ENCODE results near the gene FGFR3.

Gene FGFR3

DNA sequence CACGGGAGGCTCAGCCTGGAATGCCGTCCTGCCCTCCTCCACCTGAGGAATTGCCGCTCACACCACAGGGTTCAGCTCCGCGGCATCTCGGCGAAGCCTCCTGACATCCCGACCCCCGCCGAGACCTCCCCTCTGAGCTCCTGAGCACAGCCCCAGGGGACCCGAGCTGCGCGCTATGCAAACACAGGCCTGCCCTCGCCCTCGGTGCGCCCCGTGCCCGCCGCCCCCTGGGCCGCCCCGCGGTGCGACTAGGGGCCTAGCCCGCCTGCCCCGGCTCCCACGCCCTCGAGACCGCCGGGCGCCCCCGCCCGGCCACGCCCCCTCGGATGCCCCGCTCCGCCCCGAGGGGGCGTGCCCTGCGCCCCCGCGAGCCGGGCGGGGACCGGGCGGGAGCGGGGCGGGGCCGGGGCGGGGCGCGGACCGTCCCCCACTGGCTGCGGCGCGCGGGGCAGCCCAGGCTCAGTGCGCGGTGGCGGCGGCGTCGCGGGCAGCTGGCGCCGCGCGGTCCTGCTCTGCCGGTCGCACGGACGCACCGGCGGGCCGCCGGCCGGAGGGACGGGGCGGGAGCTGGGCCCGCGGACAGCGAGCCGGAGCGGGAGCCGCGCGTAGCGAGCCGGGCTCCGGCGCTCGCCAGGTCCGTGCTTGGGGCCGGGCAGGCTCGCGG lies at the start of gene FGFR3:
TSS of gene FGFR3 (plus strand) at position 462 of the 664 bp plus-strand sequence. CDS start 642 bp downstream, outside the sequence.
- Histone ChIP-seq H3K36me3 (ENCODE audit: control insufficient read depth in 5 of 5, insufficient read depth in 5 of 5, low read length in 5 of 5) (no peaks in the 10 kb centered on the region), H3K4me3 (ENCODE audit: low read depth in 1 of 5, low read length in 5 of 5) (peak within 1 kb of the TSS in 4 of 5 donors; percentile 17 to 53 (median 42)), H3K27ac (ENCODE audit: low read depth, low read length) (no peak within 1 kb of the TSS), H3K4me1 (ENCODE audit: control insufficient read depth in 5 of 5, insufficient read depth in 5 of 5, low read length in 5 of 5) (peaks cover 0 to 19% (median 15%) of the 10 kb centered on the region in 5 donors), H3K27me3 (ENCODE audit: control insufficient read depth in 5 of 5, insufficient read depth in 4 of 5, low read length in 5 of 5) (peaks cover 31 to 42% (median 34%) of the 10 kb centered on the region in 5 donors), H3K9ac (ENCODE audit: low read length in 5 of 5) (no peak within 1 kb of the TSS), H3K9me3 (ENCODE audit: control insufficient read depth in 5 of 5, low read length in 5 of 5) (no peaks in the 10 kb centered on the region)

DNA sequence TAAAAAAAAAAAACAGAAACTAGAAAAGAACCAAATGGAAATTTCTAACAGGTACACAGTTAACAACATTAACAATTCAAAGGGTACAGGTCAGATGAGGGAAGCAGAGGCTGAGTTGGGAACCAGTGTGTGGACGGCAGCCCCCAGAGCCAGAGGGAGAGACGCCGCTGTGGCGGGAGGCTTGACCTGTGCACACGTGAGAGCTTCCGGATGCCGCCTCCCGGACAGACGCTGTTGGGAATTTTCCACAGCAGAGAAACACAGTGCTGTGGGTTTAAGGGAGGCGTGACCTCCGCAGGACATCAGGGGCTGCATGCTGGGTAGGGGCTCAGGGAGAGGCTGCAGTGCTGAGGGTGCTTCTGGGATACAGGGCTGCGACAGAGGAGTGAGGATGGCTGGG lies 49.5 kb upstream of the FGFR3 start:
- Histone ChIP-seq H3K27me3 (ENCODE audit: control insufficient read depth in 5 of 5, insufficient read depth in 4 of 5, low read length in 5 of 5) (peaks cover 0 to 10% (median 3%) of the 10 kb centered on the region in 5 donors), H3K9ac (ENCODE audit: low read length in 5 of 5) (no peak overlapping the region), H3K4me3 (ENCODE audit: low read depth in 1 of 5, low read length in 5 of 5) (no peak overlapping the region), H3K27ac (ENCODE audit: low read depth, low read length) (no peak overlapping the region), H3K9me3 (ENCODE audit: control insufficient read depth in 5 of 5, low read length in 5 of 5) (peaks cover 0 to 2% (median 2%) of the 10 kb centered on the region in 5 donors), H3K36me3 (ENCODE audit: control insufficient read depth in 5 of 5, insufficient read depth in 5 of 5, low read length in 5 of 5) (peaks cover 0 to 52% (median 28%) of the 10 kb centered on the region in 5 donors), H3K4me1 (ENCODE audit: control insufficient read depth in 5 of 5, insufficient read depth in 5 of 5, low read length in 5 of 5) (peaks cover 0 to 15% (median 4%) of the 10 kb centered on the region in 5 donors)

DNA sequence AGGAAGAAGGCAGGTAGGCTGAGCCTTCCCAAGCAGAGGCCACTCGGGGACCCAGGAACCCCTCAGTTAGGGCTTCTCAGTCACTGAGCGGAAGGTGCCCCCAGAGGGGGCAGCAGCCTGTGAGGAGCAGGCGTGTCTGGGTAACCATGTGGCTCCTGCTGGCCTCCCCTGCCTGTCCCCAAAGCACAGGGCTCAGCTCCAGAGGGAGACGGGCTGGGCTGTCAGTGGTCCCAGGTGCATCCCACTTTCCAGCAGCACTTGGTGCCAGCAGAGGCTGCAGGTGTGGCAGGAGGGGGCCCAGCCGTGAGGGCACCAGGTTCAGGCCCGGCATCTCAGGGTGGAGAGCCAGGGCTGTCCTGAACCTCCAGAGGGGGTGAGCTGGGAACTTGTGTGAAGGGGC lies 49.1 kb upstream of the FGFR3 start:
- Histone ChIP-seq H3K9ac (ENCODE audit: low read length in 5 of 5) (no peak overlapping the region), H3K27ac (ENCODE audit: low read depth, low read length) (no peak overlapping the region), H3K27me3 (ENCODE audit: control insufficient read depth in 5 of 5, insufficient read depth in 4 of 5, low read length in 5 of 5) (peaks cover 0 to 11% (median 3%) of the 10 kb centered on the region in 5 donors), H3K36me3 (ENCODE audit: control insufficient read depth in 5 of 5, insufficient read depth in 5 of 5, low read length in 5 of 5) (peaks cover 0 to 51% (median 28%) of the 10 kb centered on the region in 5 donors), H3K4me1 (ENCODE audit: control insufficient read depth in 5 of 5, insufficient read depth in 5 of 5, low read length in 5 of 5) (peaks cover 0 to 17% (median 6%) of the 10 kb centered on the region in 5 donors), H3K9me3 (ENCODE audit: control insufficient read depth in 5 of 5, low read length in 5 of 5) (peaks cover 0 to 2% (median 0%) of the 10 kb centered on the region in 5 donors), H3K4me3 (ENCODE audit: low read depth in 1 of 5, low read length in 5 of 5) (no peak overlapping the region)

- Histone ChIP-seq H3K4me3 (ENCODE audit: low read depth in 1 of 5, low read length in 5 of 5) (no peak overlapping the region), H3K9ac (ENCODE audit: low read length in 5 of 5) (no peak overlapping the region), H3K27ac (ENCODE audit: low read depth, low read length) (no peak overlapping the region), H3K4me1 (ENCODE audit: control insufficient read depth in 5 of 5, insufficient read depth in 5 of 5, low read length in 5 of 5) (peaks cover 0 to 17% (median 6%) of the 10 kb centered on the region in 5 donors), H3K9me3 (ENCODE audit: control insufficient read depth in 5 of 5, low read length in 5 of 5) (peaks cover 0 to 2% (median 0%) of the 10 kb centered on the region in 5 donors), H3K36me3 (ENCODE audit: control insufficient read depth in 5 of 5, insufficient read depth in 5 of 5, low read length in 5 of 5) (peaks cover 0 to 47% (median 28%) of the 10 kb centered on the region in 5 donors), H3K27me3 (ENCODE audit: control insufficient read depth in 5 of 5, insufficient read depth in 4 of 5, low read length in 5 of 5) (peaks cover 0 to 11% (median 3%) of the 10 kb centered on the region in 5 donors)
Observed at GRCh38 chr4:1744552-1744951, 48.5 kb upstream of the FGFR3 start.

DNA sequence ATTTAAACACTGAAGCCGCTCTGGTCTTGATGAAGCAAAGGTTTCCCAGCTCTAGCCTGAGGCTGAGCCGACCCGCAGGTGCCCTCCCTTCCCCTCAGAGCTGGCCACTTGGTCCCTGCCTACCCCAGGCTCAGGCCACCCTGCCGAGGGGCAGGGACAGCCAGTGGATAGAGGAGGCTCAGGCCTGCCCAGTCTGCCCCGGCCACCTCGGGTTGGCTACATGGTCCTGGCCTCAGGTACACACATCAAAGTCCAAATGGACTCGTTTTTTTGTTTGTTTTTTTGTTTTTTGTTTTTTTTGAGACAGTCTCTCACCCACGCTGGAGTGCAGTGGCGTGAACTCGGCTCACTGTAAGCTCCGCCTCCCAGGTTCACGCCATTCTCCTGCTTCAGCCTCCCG lies 47.9 kb upstream of the FGFR3 start:
- Histone ChIP-seq H3K9ac (ENCODE audit: low read length in 5 of 5) (no peak overlapping the region), H3K9me3 (ENCODE audit: control insufficient read depth in 5 of 5, low read length in 5 of 5) (peaks cover 0 to 2% (median 0%) of the 10 kb centered on the region in 5 donors), H3K36me3 (ENCODE audit: control insufficient read depth in 5 of 5, insufficient read depth in 5 of 5, low read length in 5 of 5) (peaks cover 0 to 42% (median 26%) of the 10 kb centered on the region in 5 donors), H3K4me3 (ENCODE audit: low read depth in 1 of 5, low read length in 5 of 5) (no peak overlapping the region), H3K27me3 (ENCODE audit: control insufficient read depth in 5 of 5, insufficient read depth in 4 of 5, low read length in 5 of 5) (peaks cover 0 to 11% (median 5%) of the 10 kb centered on the region in 5 donors), H3K27ac (ENCODE audit: low read depth, low read length) (no peak overlapping the region), H3K4me1 (ENCODE audit: control insufficient read depth in 5 of 5, insufficient read depth in 5 of 5, low read length in 5 of 5) (peaks cover 0 to 14% (median 6%) of the 10 kb centered on the region in 5 donors)

GRCh38 chr4:1745697-1746096 lies 47.4 kb upstream of the FGFR3 start:
- Histone ChIP-seq H3K27ac (ENCODE audit: low read depth, low read length) (no peak overlapping the region), H3K9ac (ENCODE audit: low read length in 5 of 5) (no peak overlapping the region), H3K36me3 (ENCODE audit: control insufficient read depth in 5 of 5, insufficient read depth in 5 of 5, low read length in 5 of 5) (peaks cover 0 to 37% (median 24%) of the 10 kb centered on the region in 5 donors), H3K4me1 (ENCODE audit: control insufficient read depth in 5 of 5, insufficient read depth in 5 of 5, low read length in 5 of 5) (peaks cover 0 to 9% (median 6%) of the 10 kb centered on the region in 5 donors), H3K9me3 (ENCODE audit: control insufficient read depth in 5 of 5, low read length in 5 of 5) (peaks cover 0 to 2% (median 0%) of the 10 kb centered on the region in 5 donors), H3K4me3 (ENCODE audit: low read depth in 1 of 5, low read length in 5 of 5) (no peak overlapping the region), H3K27me3 (ENCODE audit: control insufficient read depth in 5 of 5, insufficient read depth in 4 of 5, low read length in 5 of 5) (peaks cover 0 to 11% (median 5%) of the 10 kb centered on the region in 5 donors)

GRCh38 chr4:1746265-1746691 lies 46.8 kb upstream of the FGFR3 start:
- Histone ChIP-seq H3K9me3 (ENCODE audit: control insufficient read depth in 5 of 5, low read length in 5 of 5) (peaks cover 0 to 2% (median 0%) of the 10 kb centered on the region in 5 donors), H3K4me3 (ENCODE audit: low read depth in 1 of 5, low read length in 5 of 5) (no peak overlapping the region), H3K4me1 (ENCODE audit: control insufficient read depth in 5 of 5, insufficient read depth in 5 of 5, low read length in 5 of 5) (peaks cover 0 to 6% (median 6%) of the 10 kb centered on the region in 5 donors), H3K36me3 (ENCODE audit: control insufficient read depth in 5 of 5, insufficient read depth in 5 of 5, low read length in 5 of 5) (peaks cover 0 to 31% (median 18%) of the 10 kb centered on the region in 5 donors), H3K27ac (ENCODE audit: low read depth, low read length) (no peak overlapping the region), H3K27me3 (ENCODE audit: control insufficient read depth in 5 of 5, insufficient read depth in 4 of 5, low read length in 5 of 5) (peaks cover 0 to 11% (median 6%) of the 10 kb centered on the region in 5 donors), H3K9ac (ENCODE audit: low read length in 5 of 5) (no peak overlapping the region)

DNA sequence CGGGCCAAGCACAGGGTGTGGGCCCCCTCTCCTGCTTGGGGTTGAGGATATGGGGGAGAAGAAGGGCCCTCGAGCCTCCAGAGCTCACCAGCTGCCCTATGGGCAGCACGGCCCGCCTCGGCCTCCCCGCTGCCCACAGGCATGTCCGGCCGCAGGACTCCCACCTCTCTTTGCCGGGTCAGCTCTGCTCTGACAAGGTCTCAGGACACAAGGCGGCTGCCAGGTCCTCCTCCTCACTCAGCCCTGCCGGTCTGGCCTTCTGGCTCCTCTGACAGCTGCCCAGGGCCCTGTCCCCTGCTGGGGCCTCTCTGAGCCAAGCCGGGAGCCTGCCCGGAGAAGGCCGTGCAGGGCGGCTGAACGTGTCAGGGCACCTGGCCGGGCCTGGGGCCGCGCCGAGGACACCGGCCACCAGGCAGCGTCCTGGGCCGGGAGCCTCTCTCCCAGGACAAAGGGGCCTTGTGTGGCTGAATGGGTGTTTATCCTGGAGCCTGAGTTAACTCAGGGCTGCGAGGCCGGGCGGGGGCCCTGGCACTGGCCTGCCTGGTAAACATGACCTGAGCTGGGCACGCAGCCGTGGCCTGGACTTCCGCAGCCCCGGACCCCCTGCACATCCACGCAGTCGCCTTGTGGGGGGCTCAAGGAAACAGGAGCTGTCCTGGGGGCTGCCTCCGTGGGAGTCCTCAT lies 46.0 kb upstream of the FGFR3 start:
- Histone ChIP-seq H3K9me3 (ENCODE audit: control insufficient read depth in 5 of 5, low read length in 5 of 5) (peaks cover 0 to 2% (median 0%) of the 10 kb centered on the region in 5 donors), H3K4me1 (ENCODE audit: control insufficient read depth in 5 of 5, insufficient read depth in 5 of 5, low read length in 5 of 5) (peaks cover 0 to 7% (median 6%) of the 10 kb centered on the region in 5 donors), H3K4me3 (ENCODE audit: low read depth in 1 of 5, low read length in 5 of 5) (no peak overlapping the region), H3K9ac (ENCODE audit: low read length in 5 of 5) (no peak overlapping the region), H3K27ac (ENCODE audit: low read depth, low read length) (no peak overlapping the region), H3K36me3 (ENCODE audit: control insufficient read depth in 5 of 5, insufficient read depth in 5 of 5, low read length in 5 of 5) (peaks cover 0 to 23% (median 16%) of the 10 kb centered on the region in 5 donors), H3K27me3 (ENCODE audit: control insufficient read depth in 5 of 5, insufficient read depth in 4 of 5, low read length in 5 of 5) (peaks cover 0 to 11% (median 9%) of the 10 kb centered on the region in 5 donors)

- peaks cover 0 to 2% (median 0%) of the 10 kb centered on the region in 5 donors for H3K9me3 ChIP-seq (ENCODE audit: control insufficient read depth in 5 of 5, low read length in 5 of 5)
- no peak overlapping the region for H3K9ac ChIP-seq (ENCODE audit: low read length in 5 of 5)
- peaks cover 0 to 19% (median 13%) of the 10 kb centered on the region in 5 donors for H3K36me3 ChIP-seq (ENCODE audit: control insufficient read depth in 5 of 5, insufficient read depth in 5 of 5, low read length in 5 of 5)
- H3K4me1 ChIP-seq (ENCODE audit: control insufficient read depth in 5 of 5, insufficient read depth in 5 of 5, low read length in 5 of 5): peaks cover 0 to 12% (median 8%) of the 10 kb centered on the region in 5 donors
- peaks cover 0 to 14% (median 11%) of the 10 kb centered on the region in 5 donors for H3K27me3 ChIP-seq (ENCODE audit: control insufficient read depth in 5 of 5, insufficient read depth in 4 of 5, low read length in 5 of 5)
- no peak overlapping the region for H3K4me3 ChIP-seq (ENCODE audit: low read depth in 1 of 5, low read length in 5 of 5)
- H3K27ac ChIP-seq (ENCODE audit: low read depth, low read length): no peak overlapping the region
Observed at GRCh38 chr4:1747603-1747967, 45.5 kb upstream of the FGFR3 start.

All from subcutaneous abdominal adipose tissue (tissue), 5 donors.